ENCODE measurements around the gene CEP164. TPM values are rescaled to one million over a fixed set of nuclear protein-coding genes. Genes with fewer than 3 reads are reported as not detected.

CEP164 gene
- total RNA-seq, 1 donor from 2014 or later: 32.8 TPM

- intact Hi-C loops (cut with micrococcal nuclease): no loop called here
Observed at GRCh38 chr11:117303646-117304315, 23.9 kb upstream of the CEP164 start.

GRCh38 chr11:117305145-117305544, 22.5 kb upstream of the CEP164 start:
- intact Hi-C loops (cut with micrococcal nuclease): no loop called here

GRCh38 chr11:117309310-117309709, 18.3 kb upstream of the CEP164 start:
- intact Hi-C loops (cut with micrococcal nuclease): no loop called here

GRCh38 chr11:117313091-117313490, 14.6 kb upstream of the CEP164 start:
- intact Hi-C loops (cut with micrococcal nuclease): no loop called here

GRCh38 chr11:117313828-117314768, 13.6 kb upstream of the CEP164 start:
- intact Hi-C loops (cut with micrococcal nuclease): no loop called here

GRCh38 chr11:117314840-117315239, 12.8 kb upstream of the CEP164 start:
- intact Hi-C loops (cut with micrococcal nuclease): no loop called here

GRCh38 chr11:117315285-117316196, 12.1 kb upstream of the CEP164 start:
- intact Hi-C loops (cut with micrococcal nuclease): no loop called here

- intact Hi-C loops (cut with micrococcal nuclease): no loop called here
Observed at GRCh38 chr11:117316197-117316961, 11.3 kb upstream of the CEP164 start, which contains the start of gene BACE1. Gene BACE1, minus strand, starts transcription at chr11:117316256. Its CDS starts 461 bp downstream, at chr11:117315795.

- intact Hi-C loops (cut with micrococcal nuclease): no loop called here
Observed at GRCh38 chr11:117318738-117319137, 8.9 kb upstream of the CEP164 start.

- intact Hi-C loops (cut with micrococcal nuclease): no loop called here
Observed at GRCh38 chr11:117319214-117319840, 8.3 kb upstream of the CEP164 start.

- intact Hi-C loops (cut with micrococcal nuclease): loop anchor here (1.0 to 5.0 kb wide), 7 partner anchors 80 to 1755 kb away; partner anchors contain the start of genes BUD13, DDX6, HMBS and SIK3
Observed at GRCh38 chr11:117327255-117327566, 443 bp upstream of the CEP164 start.

- intact Hi-C loops (cut with micrococcal nuclease): loop anchor here (1.0 to 5.0 kb wide), 10 partner anchors 81 to 1754 kb away; partner anchors contain the start of genes BUD13, DDX6, HMBS and PAFAH1B2
Observed at GRCh38 chr11:117328375-117329010, 839 bp downstream of the CEP164 start.

GRCh38 chr11:117332843-117333242, 5.2 kb downstream of the CEP164 start:
- intact Hi-C loops (cut with micrococcal nuclease): no loop called here

- intact Hi-C loops (cut with micrococcal nuclease): no loop called here
Observed at GRCh38 chr11:117333917-117334316, 6.3 kb downstream of the CEP164 start.

- intact Hi-C loops (cut with micrococcal nuclease): no loop called here
Observed at GRCh38 chr11:117334896-117335295, 7.2 kb downstream of the CEP164 start.

GRCh38 chr11:117335399-117335798, 7.7 kb downstream of the CEP164 start:
- intact Hi-C loops (cut with micrococcal nuclease): no loop called here

GRCh38 chr11:117337076-117337475, 9.4 kb downstream of the CEP164 start:
- intact Hi-C loops (cut with micrococcal nuclease): no loop called here

- intact Hi-C loops (cut with micrococcal nuclease): no loop called here
Observed at GRCh38 chr11:117345039-117345438, 17.4 kb downstream of the CEP164 start.

GRCh38 chr11:117354550-117354949, 26.9 kb downstream of the CEP164 start:
- intact Hi-C loops (cut with micrococcal nuclease): no loop called here
